NCI-H345 (cell line): ENCODE data around the gene ZNF202.

Experiments used
- DNase-seq: peaks from one replicate; lab custom pipeline; 2025; lab: John Stamatoyannopoulos, UW

The ZNF202 gene

GRCh38 chr11:123683428-123684170, 57.9 kb downstream of the ZNF202 start:
- DNase-seq: no peak

GRCh38 chr11:123682696-123683410, 58.6 kb downstream of the ZNF202 start:
- DNase-seq: no peak

DNA sequence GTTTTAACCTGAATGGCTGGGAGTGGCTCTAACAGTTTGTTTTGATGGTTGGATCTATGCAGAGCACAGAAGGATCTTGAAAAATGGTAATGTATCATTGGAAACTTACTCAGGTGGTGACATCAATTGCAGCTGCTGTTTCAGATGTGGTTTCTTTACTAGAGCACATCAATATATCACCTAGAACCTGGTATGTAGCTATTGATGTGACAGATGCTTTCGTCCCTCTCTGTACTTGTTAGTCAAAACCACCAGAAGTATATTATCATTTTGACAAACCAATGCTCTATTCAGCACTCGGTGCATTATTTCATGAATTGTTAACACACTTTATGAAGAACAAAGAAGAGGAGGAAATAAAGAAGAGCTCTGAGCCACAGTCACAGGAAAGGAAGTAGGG, 60.4 kb downstream of the ZNF202 start:
- no peak for DNase-seq

DNA sequence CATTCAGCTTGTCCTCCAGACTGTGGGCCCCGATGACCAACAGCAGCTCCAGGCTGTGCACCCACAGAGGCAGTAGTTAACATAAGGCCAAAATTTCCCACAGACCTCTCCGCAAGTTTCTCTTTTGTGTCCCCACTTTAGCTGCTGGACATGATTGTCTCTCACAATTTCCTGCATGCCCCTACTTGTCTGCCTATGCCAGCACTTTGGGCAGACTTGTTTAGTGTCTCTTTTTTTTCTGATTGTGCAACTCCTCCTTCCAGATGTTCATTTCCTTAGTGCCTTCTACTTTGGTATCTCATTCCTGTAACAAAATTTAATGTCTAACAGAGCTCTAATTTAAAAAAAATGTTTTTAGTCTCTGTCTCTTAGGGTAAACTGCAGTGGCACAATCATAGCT, 63.2 kb downstream of the ZNF202 start:
- no peak for DNase-seq

DNA sequence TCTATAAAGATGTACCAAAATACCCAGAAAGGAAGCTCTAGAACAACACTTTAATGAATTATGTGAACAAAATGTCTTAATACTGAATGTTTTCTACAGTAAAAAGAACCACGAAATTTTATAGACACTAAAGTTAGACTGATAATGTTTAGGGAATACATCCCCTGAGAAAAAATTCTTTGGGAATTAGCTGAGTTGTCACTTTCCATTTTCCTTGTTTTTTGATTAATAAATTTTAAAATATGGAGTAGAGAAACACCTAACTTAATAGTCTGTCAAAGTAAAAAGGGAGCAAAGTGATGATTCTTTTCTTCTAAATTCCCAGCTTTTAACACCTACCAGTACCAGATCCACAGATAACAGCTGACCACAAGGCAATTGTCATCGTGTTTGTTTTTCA, 64.0 kb downstream of the ZNF202 start:
- no peak for DNase-seq

GRCh38 chr11:123674297-123674696, 67.2 kb downstream of the ZNF202 start:
- DNase-seq: no peak
